HG03457 (cell line): ENCODE results near the gene CSF1.
A peak's percentile ranks its signal among the peaks of the same experiment; 100 is the strongest.

Experiments
- ATAC-seq: cut with Tn5 transposase; IDR thresholded peaks from one replicate; pipeline ENCODE4 v1.9.1; 2021; ENCODE audit warnings: moderate number of reproducible peaks; ENCODE audit not compliant: unreplicated experiment

CSF1 gene

DNA sequence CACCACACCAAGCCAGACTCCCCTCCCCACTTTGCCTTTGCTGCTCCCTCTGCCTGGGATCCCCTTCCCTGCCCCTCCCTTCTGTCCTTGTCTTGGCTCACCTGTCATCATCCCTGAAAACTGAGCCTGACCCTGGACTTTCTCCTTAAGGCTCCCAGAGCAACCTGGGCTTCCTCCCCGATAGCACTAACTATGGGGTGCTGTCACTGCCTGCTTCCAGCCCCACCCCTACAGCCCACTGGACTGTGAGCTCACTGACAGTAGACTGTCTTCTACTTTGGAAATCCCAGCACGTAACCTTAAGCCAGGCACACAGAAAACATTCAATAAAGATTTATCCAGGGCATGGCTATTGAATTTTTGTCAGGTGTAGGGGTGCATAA, 9.5 kb upstream of the CSF1 start:
- ATAC-seq = no peak

DNA sequence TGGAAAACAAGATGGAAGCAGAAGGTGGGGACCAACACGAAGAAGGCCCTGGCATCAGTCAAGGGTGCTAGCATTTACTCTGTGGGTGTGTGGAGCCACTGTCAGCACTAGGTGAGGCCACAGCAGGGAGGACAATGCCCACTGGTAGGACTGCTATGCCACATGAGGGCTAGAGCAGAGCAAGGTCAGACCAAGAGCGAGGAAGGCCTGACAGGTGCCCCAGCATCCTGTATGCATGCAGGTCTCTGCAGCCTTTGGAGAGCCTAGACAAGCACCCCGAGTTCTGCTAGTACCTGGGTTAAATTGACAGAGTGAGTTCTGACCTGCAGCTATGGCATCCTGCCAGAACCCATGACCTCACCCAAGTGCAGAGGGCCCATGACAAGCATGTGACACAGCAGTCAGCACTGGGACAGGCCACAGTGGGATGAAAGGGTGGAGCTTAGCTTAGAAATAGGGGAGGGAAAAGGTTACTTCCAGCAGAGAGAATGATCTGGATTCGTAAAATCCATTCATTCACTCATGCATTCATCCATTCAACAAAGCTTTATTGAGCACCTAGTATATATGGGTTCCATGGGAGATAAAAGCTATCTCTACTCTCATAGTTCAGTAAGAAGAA, 9.0 kb upstream of the CSF1 start:
- ATAC-seq = no peak

DNA sequence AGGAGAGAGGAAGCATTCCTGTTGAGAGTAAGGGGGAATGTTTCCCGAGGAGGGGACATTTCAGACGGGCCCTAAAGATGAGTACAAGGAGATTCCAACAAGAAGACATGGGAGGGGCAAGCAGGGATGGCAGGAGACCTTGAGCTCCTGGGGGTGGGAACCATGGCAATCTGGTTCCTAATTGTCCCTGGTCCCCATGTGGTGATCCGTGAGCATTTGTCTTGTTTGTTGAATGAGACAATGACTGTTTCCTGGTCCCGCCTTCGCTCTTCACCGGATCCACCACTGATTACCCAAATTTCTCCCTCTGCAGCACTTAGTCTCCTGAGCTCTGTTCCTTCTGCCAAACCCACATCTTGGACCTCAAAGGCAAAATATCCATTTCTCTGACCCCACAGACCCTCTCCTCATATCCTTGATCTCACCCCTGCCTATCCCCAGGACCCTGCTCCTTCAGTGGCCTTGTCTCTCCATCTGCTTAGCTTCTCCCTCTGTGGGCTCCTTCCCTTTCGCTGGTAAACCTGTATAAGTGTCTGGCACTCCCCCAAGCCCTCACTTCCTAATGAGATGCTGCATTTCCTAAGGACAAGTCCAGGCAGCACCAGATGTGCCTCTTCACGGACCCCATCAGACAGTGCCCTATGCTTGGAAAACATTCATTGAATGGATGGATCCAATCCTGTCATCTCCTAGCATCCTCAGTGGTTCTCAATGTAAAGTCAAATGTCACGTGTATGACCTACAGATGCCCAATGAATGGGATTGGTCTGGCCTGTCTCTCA, 8.3 kb upstream of the CSF1 start:
- no peak for ATAC-seq

DNA sequence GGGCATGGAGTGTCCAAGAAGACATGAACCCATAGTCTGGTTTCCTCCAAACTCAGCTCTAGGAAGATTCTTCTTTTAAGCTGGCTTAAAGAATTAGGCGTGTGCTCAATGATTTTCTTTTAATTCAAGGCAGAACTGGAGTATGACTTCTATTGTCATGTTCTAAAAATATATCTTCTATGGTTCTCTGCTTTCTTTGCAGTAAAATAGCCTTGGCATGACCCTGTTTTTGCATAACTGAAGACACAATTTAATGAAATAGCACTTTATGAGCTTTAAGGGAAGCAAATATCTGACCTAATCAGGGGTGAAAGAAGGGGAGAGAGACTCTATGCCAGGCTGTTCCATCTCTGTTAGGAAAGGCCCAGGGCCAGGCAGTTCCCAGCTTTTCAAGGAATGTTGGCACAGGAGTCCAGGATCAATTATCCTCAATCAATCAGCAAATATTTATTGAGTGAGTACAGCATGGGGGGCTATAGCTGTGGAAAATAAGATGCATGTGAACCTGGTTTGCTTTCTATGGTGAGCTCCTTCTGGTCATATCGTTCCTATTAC, 7.2 kb upstream of the CSF1 start:
- ATAC-seq = no peak

DNA sequence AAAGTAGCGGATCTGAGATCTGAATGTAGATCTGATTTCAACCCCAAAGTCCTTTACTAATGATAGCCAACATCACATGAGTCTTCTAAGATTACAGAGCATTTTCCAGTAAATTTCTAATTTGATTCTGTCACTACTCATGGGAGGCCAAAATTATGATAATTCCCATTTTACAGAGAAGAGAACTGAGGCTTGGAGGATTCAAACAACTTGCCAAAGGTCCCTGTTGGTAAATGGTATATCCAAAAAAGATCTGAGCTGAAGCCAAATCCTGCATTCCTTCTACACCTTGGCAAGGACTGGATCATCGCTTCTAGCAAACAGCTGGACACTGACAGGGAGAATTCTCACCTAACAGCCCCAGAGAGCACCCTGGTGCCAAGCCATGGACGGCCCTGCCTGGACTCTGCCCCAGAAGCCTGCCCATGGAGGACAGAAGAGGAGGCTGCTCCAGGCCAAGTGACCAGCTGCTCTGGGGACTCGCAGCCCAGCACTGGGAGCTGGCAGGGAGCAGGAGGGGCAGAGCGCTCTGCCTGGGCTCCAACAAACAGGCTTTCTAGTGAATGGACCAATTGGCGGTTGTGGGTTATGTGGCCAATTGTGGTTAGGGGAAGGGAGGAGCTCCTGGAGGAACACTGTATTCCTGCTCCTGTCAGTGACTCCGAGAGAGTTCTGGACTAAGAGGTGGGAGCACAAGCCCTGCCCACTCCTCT, 6.4 kb upstream of the CSF1 start:
- no peak for ATAC-seq

DNA sequence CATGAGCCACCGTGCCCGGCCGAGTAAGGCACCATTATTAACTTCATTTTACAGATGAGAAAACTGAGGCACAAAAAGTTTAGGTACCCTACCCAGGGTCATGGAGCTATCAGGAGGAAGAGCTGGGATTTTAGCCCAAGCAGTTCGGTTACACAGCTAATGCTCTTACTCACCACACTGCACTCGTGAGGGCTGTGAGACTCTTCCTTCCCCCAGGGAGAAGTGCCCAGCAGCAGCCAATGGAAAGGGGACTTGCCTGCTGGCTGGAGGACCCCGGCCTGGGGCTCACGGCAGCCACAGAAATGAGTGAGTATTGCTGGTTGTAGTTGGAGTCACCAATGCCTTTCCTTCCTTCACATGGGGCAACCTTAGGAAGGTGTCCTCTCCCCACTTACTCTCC, 5.2 kb upstream of the CSF1 start:
- ATAC-seq = no peak

DNA sequence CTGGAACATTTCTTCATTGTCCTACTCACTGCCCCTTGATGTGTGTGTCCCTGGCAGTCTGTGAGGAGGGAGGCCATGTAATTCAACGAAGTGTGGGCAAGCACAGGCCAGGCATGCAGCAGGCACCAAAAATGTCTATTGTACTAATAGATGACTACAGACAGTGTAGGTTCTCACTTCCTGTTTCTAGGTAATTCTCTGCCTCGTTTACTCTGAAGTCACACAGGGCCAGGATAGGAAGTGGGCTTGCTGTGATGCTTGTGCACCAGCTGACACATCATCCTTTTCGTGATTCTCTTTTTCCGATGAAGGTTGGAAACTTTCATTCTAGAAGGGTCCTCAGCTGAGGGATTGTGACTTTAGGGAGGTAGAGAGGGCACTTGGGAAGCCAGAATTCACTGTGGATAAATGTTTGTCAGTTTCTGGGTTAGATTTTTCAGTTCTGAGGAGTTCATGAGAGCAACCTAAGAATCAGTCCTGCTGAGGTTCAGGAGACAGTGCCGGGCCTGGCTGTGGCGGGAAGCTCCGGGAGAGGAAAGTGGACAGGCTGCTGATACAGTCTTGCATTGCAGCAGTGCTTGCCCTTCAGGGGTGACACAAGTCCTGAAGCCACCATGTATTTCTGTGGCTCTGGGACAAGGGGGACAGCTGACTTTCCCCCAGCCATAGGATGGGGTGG, 4.3 kb upstream of the CSF1 start:
- peak; percentile 82 for ATAC-seq

DNA sequence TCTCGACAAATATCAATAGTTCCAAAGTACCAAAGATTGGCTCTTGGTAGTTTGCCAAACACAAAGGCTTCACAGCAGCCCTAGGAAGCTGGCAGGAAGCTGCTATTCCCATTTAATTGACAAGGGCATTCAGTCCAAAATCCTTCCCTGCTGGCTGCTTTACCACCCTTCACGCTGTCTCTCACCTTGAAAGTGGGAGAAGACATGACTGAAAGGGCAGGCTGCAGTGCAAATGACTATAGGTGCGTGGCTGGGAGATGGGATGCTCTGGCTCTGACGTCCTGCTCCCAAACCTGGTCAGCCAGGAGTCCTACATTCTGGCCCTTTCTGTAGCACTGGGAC, 3.8 kb upstream of the CSF1 start:
- ATAC-seq = no peak

DNA sequence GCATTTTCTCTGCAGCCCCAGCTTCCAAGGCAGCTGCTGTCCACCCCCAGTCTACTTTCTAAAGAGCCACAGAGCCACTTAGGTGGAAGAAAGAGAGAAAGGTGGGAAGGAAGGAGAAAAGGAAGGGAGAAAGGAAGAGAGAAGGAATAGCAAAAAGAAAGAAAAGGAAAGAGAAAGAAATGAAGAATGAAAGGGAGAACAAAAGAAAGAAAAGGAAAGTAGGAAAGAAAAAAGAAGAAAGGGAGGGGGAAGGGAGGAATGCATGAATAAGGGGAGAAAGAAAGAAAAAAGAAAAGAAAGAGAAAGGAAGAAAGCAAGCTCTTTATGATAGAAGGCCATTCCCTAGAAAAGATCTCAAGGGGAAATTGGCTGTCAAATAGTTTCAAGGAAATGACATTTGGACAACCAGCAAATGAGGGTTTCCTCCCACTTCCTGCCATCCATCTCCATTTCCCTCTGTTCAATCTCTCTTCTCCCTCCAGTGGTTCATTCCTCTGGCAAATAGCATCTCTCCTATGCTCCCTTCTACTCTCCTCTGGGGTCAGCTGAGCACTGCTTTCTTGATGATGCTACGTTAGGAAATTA, 3.4 kb upstream of the CSF1 start:
- no peak for ATAC-seq

DNA sequence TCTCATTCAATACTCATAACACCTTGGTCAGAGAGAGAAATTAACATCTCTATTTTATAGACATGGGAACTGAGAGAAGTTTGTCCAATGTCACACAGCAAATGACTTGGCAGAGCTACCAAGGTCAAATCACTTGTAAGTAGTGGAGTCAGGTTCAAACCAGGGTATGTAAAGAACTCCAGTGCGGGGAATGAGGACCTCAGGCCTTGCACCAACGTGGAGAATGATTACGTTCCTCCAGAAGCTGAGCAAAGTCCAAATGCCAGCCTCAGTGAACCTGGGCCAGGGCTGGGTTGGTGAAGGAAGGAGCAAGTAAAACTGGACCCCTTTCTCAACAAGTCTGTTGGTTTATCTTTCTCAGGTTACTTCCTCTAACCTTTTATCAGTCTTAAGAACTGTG, 1.8 kb upstream of the CSF1 start:
- ATAC-seq = no peak

DNA sequence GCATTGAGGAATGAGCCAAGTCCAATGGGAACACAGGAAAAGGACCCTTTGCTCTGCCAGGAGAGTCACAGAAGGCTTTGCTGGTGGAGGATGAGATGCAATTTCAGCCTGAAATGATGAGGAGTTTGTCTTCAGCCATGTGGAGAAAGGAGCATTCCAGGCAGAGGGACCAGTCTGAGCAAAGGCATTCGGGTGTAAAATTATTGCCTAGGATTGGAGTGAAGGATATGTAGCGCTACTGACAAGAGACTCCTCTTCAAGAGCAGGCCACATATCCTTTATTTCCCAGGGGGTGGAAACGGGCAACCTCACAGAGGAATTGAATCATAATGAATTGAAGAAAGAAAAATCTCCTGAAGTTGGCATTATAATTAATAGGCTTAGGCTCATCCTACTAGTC, 1.1 kb upstream of the CSF1 start:
- no peak for ATAC-seq

DNA sequence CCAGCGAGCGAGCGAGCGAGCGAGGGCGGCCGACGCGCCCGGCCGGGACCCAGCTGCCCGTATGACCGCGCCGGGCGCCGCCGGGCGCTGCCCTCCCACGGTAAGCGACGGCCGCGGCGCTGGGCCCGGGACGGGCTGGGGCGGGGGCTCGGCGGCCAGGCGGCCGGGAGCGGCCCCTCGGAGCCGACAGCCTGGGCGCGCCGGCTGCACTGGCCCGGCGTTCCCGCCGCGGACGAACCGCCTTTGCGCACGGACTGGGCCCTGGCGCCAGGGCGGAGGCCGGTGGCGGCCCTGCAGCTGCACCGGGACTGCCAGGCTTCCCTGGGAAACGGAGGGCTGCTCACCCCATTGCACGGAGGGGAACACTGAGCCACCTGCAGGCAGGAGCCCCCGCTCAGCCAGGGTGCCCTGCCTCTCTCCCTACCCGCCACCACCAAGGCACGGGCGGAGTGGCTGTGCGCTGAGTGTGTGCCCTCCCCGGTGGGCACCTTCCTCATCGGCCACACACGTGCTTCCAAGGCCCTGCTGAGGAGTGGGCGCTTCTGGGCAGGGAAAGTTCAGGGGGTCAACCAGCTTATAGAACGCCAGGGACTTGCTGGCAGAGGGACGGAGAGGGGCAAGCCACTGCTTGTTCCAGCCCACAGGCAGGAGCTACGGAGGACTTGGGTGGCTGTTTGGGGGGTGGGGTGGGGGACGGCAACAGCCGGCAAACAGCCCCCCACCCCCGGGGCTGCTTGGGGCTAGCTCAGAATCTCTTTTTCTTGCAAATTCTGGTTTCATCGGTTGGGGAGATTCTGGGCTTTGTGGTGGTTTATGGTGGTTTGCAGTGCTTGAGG, 532 bp downstream of the CSF1 start:
- no peak for ATAC-seq

DNA sequence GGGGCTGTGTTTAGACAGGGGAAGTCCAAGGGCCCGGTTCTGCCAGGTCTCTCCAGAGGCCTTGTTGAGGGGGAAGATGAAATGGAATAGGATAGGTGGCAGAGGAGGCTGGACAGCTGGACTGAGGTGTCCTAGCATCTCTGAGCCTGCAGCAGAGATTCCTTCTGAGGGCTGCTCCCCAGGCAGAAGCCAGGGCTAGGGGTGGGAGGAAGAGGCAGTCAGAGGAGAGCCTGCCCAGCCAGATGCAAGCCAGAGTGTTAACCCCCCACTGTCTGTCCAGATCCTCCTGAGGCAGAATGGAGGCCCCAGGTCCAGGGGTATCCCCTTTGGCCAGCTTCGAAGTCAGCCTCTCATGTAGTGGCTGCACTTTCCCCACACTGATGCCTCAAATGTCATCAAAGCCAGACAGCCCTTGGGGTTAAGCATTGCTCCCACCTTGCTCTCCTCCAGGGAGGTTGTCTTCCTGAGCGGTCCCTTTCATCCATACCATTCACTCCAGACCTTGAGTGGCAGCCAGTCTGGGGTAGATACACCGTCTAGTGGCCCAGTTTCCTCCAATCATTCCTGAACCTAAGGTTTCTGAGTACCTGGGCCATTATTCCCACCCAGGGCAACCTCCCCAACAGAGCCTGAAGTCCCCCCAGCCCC, 1.7 kb downstream of the CSF1 start:
- ATAC-seq = no peak

DNA sequence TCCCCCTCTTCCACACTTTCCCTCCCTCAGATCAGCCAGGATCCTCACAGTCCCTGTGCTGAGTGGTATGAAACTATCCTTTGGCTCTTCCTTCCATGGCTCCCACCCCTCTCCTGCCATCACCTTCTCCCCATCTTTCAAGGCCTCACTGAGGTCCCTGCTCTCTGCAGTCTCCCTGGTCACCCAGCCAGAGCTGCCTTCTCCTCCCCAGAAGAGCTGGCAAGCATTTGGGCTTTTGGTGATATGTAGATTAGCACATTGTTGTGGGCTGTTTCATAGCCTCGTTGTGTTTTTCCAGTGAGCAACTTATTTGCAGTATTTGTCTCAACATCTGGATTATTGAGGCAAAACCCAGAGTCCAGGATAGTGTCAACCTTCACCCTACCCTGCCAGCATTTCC, 2.2 kb downstream of the CSF1 start:
- no peak for ATAC-seq

DNA sequence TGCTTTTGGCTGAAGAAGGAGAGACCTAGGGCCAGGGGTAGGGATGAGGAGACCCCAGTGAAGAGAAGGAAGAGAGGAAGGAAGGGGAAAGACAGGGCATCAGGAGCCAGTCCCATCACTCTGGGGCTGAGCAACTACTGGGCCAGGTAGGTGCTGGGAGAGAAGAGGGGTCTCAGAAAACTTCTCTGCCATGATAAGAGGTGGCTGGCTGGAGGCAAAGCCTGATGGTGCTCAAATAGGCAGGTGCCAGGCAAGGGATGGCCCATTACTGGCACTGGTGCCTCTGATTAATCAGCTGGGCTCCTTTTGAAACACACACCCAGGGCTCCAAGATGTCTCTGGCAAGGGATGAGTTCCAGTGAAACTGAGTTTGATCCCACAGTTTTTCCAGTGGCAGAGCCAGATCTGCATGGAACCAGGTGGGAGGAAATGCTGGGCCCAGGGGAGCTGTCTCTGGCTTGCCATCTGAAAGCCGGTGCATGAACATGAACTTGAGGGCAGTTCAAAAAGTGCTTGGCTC, 2.8 kb downstream of the CSF1 start:
- ATAC-seq = no peak

DNA sequence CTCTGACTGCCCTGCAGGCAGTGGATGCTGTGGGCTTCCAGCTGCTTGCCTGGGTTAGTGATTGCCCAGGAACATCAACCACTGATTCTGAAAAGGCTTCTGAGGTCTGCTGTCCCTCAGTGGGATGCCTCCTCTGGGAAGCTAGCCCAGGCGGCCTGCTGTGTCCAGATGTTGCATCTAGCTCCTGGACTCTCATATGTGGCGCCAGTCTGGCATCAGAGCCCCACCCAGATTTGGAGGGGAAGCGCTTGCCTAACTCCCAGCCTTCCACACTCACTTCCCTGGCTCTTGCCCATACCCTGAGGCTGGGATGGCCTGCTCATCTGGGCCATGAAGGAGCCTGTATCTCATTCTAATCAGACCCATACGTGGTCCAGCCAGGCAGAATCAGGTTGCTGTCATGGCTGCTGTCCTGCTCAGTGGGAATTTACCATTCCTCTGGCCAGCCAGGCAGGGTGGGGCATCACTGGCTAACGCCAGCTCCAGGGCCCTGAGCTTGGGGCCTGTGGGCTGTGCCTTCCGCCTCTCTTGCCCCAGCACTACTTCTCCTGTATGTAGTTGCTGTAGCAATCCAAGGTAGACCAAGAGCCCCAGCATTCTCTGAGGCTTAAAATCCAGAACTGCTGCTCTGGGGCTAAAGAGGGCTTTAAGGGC, 4.1 kb downstream of the CSF1 start:
- ATAC-seq = no peak

DNA sequence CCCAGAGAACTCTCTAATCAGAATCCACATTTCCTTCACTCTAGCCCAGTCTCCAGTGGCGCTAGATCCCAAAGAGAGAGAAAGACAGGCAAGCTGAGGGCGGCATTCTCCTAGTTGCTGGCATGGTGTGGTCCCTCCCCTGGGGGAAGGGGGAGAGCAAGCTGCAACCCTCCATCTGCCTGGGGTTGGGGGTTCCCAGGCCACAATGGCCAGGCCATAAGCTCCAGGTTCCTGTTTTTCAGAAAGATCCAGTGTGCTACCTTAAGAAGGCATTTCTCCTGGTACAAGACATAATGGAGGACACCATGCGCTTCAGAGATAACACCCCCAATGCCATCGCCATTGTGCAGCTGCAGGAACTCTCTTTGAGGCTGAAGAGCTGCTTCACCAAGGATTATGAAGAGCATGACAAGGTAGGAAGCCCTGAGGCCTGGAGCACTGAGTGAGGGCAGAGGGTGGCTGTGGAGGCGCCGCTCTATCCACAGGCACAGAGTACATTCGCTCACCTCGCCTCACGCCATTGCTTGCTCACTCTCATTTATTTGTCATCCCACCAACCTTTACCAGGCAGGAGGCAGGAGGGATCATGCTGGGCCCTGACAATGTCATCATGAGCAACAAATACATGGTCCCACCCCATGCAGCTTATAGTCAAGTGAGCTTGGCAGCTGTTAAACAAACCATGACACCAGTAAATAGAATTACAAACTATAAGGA, 6.6 kb downstream of the CSF1 start:
- no peak for ATAC-seq
